HepG2 (cell line): ENCODE data around the gene HECTD4. TPM values are rescaled to one million over a fixed set of nuclear protein-coding genes. Genes with fewer than 3 reads are reported as not detected.

Source experiments
- GPN1 ChIP-seq: sonication (generic); formaldehyde crosslinking; IDR thresholded peaks from 2 replicates; pipeline ENCODE4 v1.5.1; 2020; ENCODE audit warnings: missing genetic modification reagents, borderline replicate concordance
- MIXL1 ChIP-seq: IDR thresholded peaks from 2 replicates; pipeline ENCODE4 v1.6.1; 2016
- MTA1 ChIP-seq: sonication (generic); formaldehyde crosslinking; IDR thresholded peaks from 2 replicates; pipeline ENCODE4 v1.4.0; 2020; ENCODE audit warnings: missing genetic modification reagents, mild to moderate bottlenecking, borderline replicate concordance
- NFIB ChIP-seq: sonication (generic); formaldehyde crosslinking; IDR thresholded peaks from 2 replicates; pipeline ENCODE4 v1.9.0; 2021; ENCODE audit warnings: missing genetic modification reagents, mild to moderate bottlenecking, borderline replicate concordance
- NR2F6 ChIP-seq, 2 experiments: IDR thresholded peaks; 2 replicates each; pipeline ENCODE4 v1.6.1; 2016; ENCODE audit warnings: antibody characterized with exemption in 1 of 2, mild to moderate bottlenecking in 1 of 2
- RARG ChIP-seq: sonication (generic); formaldehyde crosslinking; IDR thresholded peaks from 2 replicates; pipeline ENCODE4 v1.4.0; 2020; ENCODE audit warnings: low read depth, mild to moderate bottlenecking, missing genetic modification reagents
- REL ChIP-seq: sonication (generic); formaldehyde crosslinking; conservative IDR thresholded peaks from 2 replicates; pipeline ENCODE4 v1.8.0; 2022; ENCODE audit warnings: mild to moderate bottlenecking, missing genetic modification reagents, moderate library complexity
- REPIN1 ChIP-seq: sonication (generic); formaldehyde crosslinking; IDR thresholded peaks from 2 replicates; pipeline ENCODE4 v1.8.0; 2022; ENCODE audit warnings: missing genetic modification reagents, low read depth, mild to moderate bottlenecking, borderline replicate concordance
- SAFB2 ChIP-seq: sonication (generic); formaldehyde crosslinking; IDR thresholded peaks from 2 replicates; pipeline ENCODE4 v1.5.1; 2020; ENCODE audit warnings: missing genetic modification reagents, low read depth, mild to moderate bottlenecking, borderline replicate concordance
- SKIL ChIP-seq: sonication (generic); formaldehyde crosslinking; IDR thresholded peaks from 2 replicates; pipeline ENCODE4 v1.8.0; 2022; ENCODE audit warnings: missing genetic modification reagents, mild to moderate bottlenecking, moderate library complexity, borderline replicate concordance
- TFDP2 ChIP-seq: sonication (generic); formaldehyde crosslinking; IDR thresholded peaks from 2 replicates; pipeline ENCODE4 v1.4.0; 2020; ENCODE audit warnings: missing genetic modification reagents
- TGIF2 ChIP-seq: IDR thresholded peaks from 2 replicates; pipeline ENCODE4 v1.6.1; 2016; ENCODE audit warnings: control low read depth, missing compliant biosample characterization
- TIGD3 ChIP-seq: sonication (generic); formaldehyde crosslinking; IDR thresholded peaks from 2 replicates; pipeline ENCODE4 v1.5.1; 2020; ENCODE audit warnings: mild to moderate bottlenecking, missing genetic modification reagents, borderline replicate concordance
- USF2 ChIP-seq, 2 experiments: sonication (generic) in 1 of 2; formaldehyde crosslinking in 1 of 2; IDR thresholded peaks; 2 replicates each; pipeline versions ENCODE4 v1.5.1 to v1.6.1; 2011 to 2020; ENCODE audit warnings: borderline replicate concordance in 1 of 2, low read depth in 1 of 2, low read length in 1 of 2, mild to moderate bottlenecking in 1 of 2, missing genetic modification reagents in 1 of 2, moderate library complexity in 1 of 2
- ZBTB33 ChIP-seq: sonication (generic); formaldehyde crosslinking; IDR thresholded peaks from 2 replicates; pipeline ENCODE4 v1.4.0; 2020; ENCODE audit warnings: missing genetic modification reagents
- ZNF543 ChIP-seq: sonication (generic); formaldehyde crosslinking; IDR thresholded peaks from 2 replicates; pipeline ENCODE4 v1.4.0; 2020; ENCODE audit warnings: mild to moderate bottlenecking, missing genetic modification reagents
- ZNF572 ChIP-seq: sonication (generic); formaldehyde crosslinking; IDR thresholded peaks from 2 replicates; pipeline ENCODE4 v1.5.1; 2020; ENCODE audit warnings: mild to moderate bottlenecking, missing genetic modification reagents
- ZNF672 ChIP-seq: sonication (generic); formaldehyde crosslinking; IDR thresholded peaks from 2 replicates; pipeline ENCODE4 v1.8.1; 2022; ENCODE audit warnings: missing genetic modification reagents
- ZNF747 ChIP-seq: sonication (generic); formaldehyde crosslinking; IDR thresholded peaks from 2 replicates; pipeline ENCODE4 v1.8.1; 2023; ENCODE audit warnings: missing genetic modification reagents, mild to moderate bottlenecking, borderline replicate concordance
- polyA plus RNA-seq, 8 experiments: library from polyadenylated mRNA; depleted of rRNA in 3 of 8; stranded (reverse) in 7 of 8; unstranded in 1 of 8; fragments of >200 nt; fragmentation: Illumina TruSeq in 4 of 8; extraction: Trizol in 4 of 8; gene quantifications; 2 replicates each; pipeline versions ENCODE4 v1.2.1 to v1.2.3, GENCODE V29; 2011 to 2016; ENCODE audit warnings: low read depth in 4 of 8, missing spikeins in 1 of 8, mixed read lengths in 1 of 8; ENCODE audit not compliant: insufficient read depth in 1 of 8
- total RNA-seq, 5 experiments: library from RNA; depleted of rRNA; stranded (reverse); fragments of >200 nt; fragmentation: Illumina TruSeq; extraction: Trizol; gene quantifications; 2 replicates each; pipeline ENCODE4 v1.2.3, GENCODE V29; 2016; ENCODE audit warnings: low read depth in 1 of 5

HECTD4 gene
- total and polyA plus RNA-seq, 2 of the 13 experiments (the other 11 are each of a cell fraction or from before 2014, with no cell fraction given): 9.0 to 11.4 TPM

GRCh38 chr12:112125250-112125999 is 256.8 kb downstream of the HECTD4 start, which contains the start of gene TRAFD1 (continued):
- TF ChIP-seq ZBTB33 (CRISPR knock-in tag) (no peak), TIGD3 (CRISPR knock-in tag) (no peak), ZNF672 (CRISPR knock-in tag) (no peak), USF2 (IDR thresholded peaks at IDR 0.05; ENCODE audit: low read depth, low read length) (no peak), USF2 (CRISPR knock-in tag; IDR thresholded peaks at IDR 0.05; ENCODE audit: borderline replicate concordance) (no peak), TFDP2 (CRISPR knock-in tag) (peak; percentile 25; the same call in 1 of the 2 replicates), SAFB2 (CRISPR knock-in tag) (no peak), TGIF2 (CRISPR knock-in tag) (peak; percentile 92; the same call in 1 of the 2 replicates), REPIN1 (CRISPR knock-in tag) (0 out of 2 replicates have a peak, but pooled peaks have one; percentile 36), MIXL1 (CRISPR knock-in tag) (no peak), RARG (no peak), MTA1 (CRISPR knock-in tag) (peak; percentile 61; the same call in 1 of the 2 replicates), NFIB (CRISPR knock-in tag) (no peak), ZNF543 (CRISPR knock-in tag) (0 out of 2 replicates have a peak, but pooled peaks have one; percentile 75), SKIL (CRISPR knock-in tag) (no peak), NR2F6 (IDR thresholded peaks at IDR 0.05) (no peak), NR2F6 (CRISPR knock-in tag; IDR thresholded peaks at IDR 0.05) (no peak), ZNF572 (CRISPR knock-in tag) (peak; percentile 75; the same call in 1 of the 2 replicates), GPN1 (CRISPR knock-in tag) (no peak), REL (CRISPR knock-in tag) (no peak), ZNF747 (0 out of 2 replicates have a peak, but pooled peaks have one; percentile 14)
